Mesothelial cell of epicardium (in vitro differentiated cells): ENCODE results near the gene LRFN4. TPM values are rescaled to one million over a fixed set of nuclear protein-coding genes. Genes with fewer than 3 reads are reported as not detected.

Experiments used
- DNase-seq, 2 experiments: peaks; one replicate each; pipeline ENCODE4 v3.0.0; 2021; ENCODE audit warnings: low spot score in 2 of 2; ENCODE audit not compliant: unreplicated experiment in 2 of 2
- H3K27ac Mint-ChIP-seq: 2 replicates; pipeline ENCODE4 v1.8.0; 2021; ENCODE audit warnings: mixed read lengths
- H3K27me3 Mint-ChIP-seq: 2 replicates; pipeline ENCODE4 v1.8.0; 2021; ENCODE audit warnings: low read depth, mixed read lengths
- H3K36me3 Mint-ChIP-seq: 2 replicates; pipeline ENCODE4 v1.8.0; 2021; ENCODE audit warnings: mixed read lengths
- H3K4me1 Mint-ChIP-seq: 2 replicates; pipeline ENCODE4 v1.8.0; 2021; ENCODE audit warnings: mixed read lengths
- H3K4me3 Mint-ChIP-seq: 2 replicates; pipeline ENCODE4 v1.8.0; 2021; ENCODE audit warnings: mild to moderate bottlenecking, moderate library complexity, mixed read lengths
- H3K9me3 Mint-ChIP-seq: 2 replicates; pipeline ENCODE4 v1.8.0; 2021; ENCODE audit warnings: mixed read lengths
- CTCF ChIP-seq: fragments of 200-600 bp; sonication (generic); IDR thresholded peaks from one replicate; pipeline ENCODE4 v1.5.0; 2021; ENCODE audit warnings: antibody characterized with exemption; ENCODE audit not compliant: unreplicated experiment
- total RNA-seq: library from RNA; stranded (reverse); gene quantifications from 3 replicates; pipeline ENCODE4 v1.2.1, GENCODE V29; 2021

LRFN4 gene
- total RNA-seq, 1 donor from 2014 or later, result 26.6 TPM

GRCh38 chr11:66902486-66903177 is 45.8 kb downstream of the LRFN4 start:
- Mint-ChIP-seq H3K36me3 (no peaks in the 10 kb centered on the region), H3K27ac (no peak overlapping the region), H3K4me1 (no peaks in the 10 kb centered on the region), H3K9me3 (no peaks in the 10 kb centered on the region), H3K27me3 (no peaks in the 10 kb centered on the region), H3K4me3 (no peak overlapping the region)
- no peak for DNase-seq
- TF ChIP-seq CTCF, result no peak

GRCh38 chr11:66904055-66904454 is 47.2 kb downstream of the LRFN4 start:
- Mint-ChIP-seq H3K4me1 (no peaks in the 10 kb centered on the region), H3K36me3 (no peaks in the 10 kb centered on the region), H3K4me3 (no peak overlapping the region), H3K27ac (no peak overlapping the region), H3K9me3 (no peaks in the 10 kb centered on the region), H3K27me3 (no peaks in the 10 kb centered on the region)
- no peak for TF ChIP-seq CTCF
- DNase-seq, result no peak

GRCh38 chr11:66904561-66904960 is 47.7 kb downstream of the LRFN4 start:
- Mint-ChIP-seq H3K9me3 (no peaks in the 10 kb centered on the region), H3K4me1 (no peaks in the 10 kb centered on the region), H3K4me3 (no peak overlapping the region)

GRCh38 chr11:66904981-66905521 is 48.2 kb downstream of the LRFN4 start:
- Mint-ChIP-seq H3K36me3 (no peaks in the 10 kb centered on the region), H3K4me1 (no peaks in the 10 kb centered on the region), H3K27ac (no peak overlapping the region), H3K27me3 (no peaks in the 10 kb centered on the region), H3K4me3 (no peak overlapping the region), H3K9me3 (no peaks in the 10 kb centered on the region)
- DNase-seq, result no peak
- TF ChIP-seq CTCF, result no peak

More at GRCh38 chr11:66904561-66904960, 47.7 kb downstream of the LRFN4 start:
- DNase-seq, result no peak
- H3K36me3 Mint-ChIP-seq, result no peaks in the 10 kb centered on the region
- TF ChIP-seq CTCF, result no peak
- H3K27me3 Mint-ChIP-seq, result no peaks in the 10 kb centered on the region
- H3K27ac Mint-ChIP-seq, result no peak overlapping the region

GRCh38 chr11:66905631-66906030 is 48.8 kb downstream of the LRFN4 start:
- Mint-ChIP-seq H3K36me3 (no peaks in the 10 kb centered on the region), H3K4me1 (no peaks in the 10 kb centered on the region), H3K27me3 (no peaks in the 10 kb centered on the region), H3K4me3 (no peak overlapping the region), H3K9me3 (no peaks in the 10 kb centered on the region), H3K27ac (no peak overlapping the region)
- TF ChIP-seq CTCF, result no peak
- DNase-seq, result no peak
